Activated T-helper 2 cell treated with anti-CD3 and anti-CD28 coated beads, Interferon-gamma antibody, Interleukin-2, Interleukin-4, amounts not matched to agents 10 μg/mL and 5 μg/mL and 100 μg/mL, durations not matched to agents 14 hours and 24 hours and 36 hours (primary cell): Measurements from ENCODE around the gene HNF4A. TPM values are rescaled to one million over a fixed set of nuclear protein-coding genes. Genes with fewer than 3 reads are reported as not detected.

Experiments
- DNase-seq: peaks from one replicate; pipeline ENCODE4 v3.0.0; 2021; ENCODE audit warnings: low spot score
- H3K27ac Mint-ChIP-seq: one replicate; pipeline ENCODE4 v1.8.0; 2021; ENCODE audit warnings: mixed read lengths
- H3K27me3 Mint-ChIP-seq: one replicate; pipeline ENCODE4 v1.8.0; 2021; ENCODE audit warnings: low read depth, mixed read lengths
- H3K36me3 Mint-ChIP-seq: one replicate; pipeline ENCODE4 v1.8.0; 2021; ENCODE audit warnings: low read depth, mixed read lengths
- H3K4me1 Mint-ChIP-seq: one replicate; pipeline ENCODE4 v1.8.0; 2021; ENCODE audit warnings: low read depth, mixed read lengths
- H3K4me3 Mint-ChIP-seq: one replicate; pipeline ENCODE4 v1.8.0; 2021; ENCODE audit warnings: low read depth, mild to moderate bottlenecking, moderate library complexity, mixed read lengths
- H3K9me3 Mint-ChIP-seq: one replicate; pipeline ENCODE4 v1.8.0; 2021; ENCODE audit warnings: mixed read lengths
- intact Hi-C: fragments of 100-400 bp; cut with micrococcal nuclease; formaldehyde crosslinking; loops from one replicate; pipeline ENCODE4 v1.15.1; 2023
- total RNA-seq: library from RNA; stranded (reverse); gene quantifications from 2 replicates; pipeline ENCODE4 v1.2.3, GENCODE V29; 2022

The HNF4A gene
- total RNA-seq, 1 donor from 2014 or later, result not detected

DNA sequence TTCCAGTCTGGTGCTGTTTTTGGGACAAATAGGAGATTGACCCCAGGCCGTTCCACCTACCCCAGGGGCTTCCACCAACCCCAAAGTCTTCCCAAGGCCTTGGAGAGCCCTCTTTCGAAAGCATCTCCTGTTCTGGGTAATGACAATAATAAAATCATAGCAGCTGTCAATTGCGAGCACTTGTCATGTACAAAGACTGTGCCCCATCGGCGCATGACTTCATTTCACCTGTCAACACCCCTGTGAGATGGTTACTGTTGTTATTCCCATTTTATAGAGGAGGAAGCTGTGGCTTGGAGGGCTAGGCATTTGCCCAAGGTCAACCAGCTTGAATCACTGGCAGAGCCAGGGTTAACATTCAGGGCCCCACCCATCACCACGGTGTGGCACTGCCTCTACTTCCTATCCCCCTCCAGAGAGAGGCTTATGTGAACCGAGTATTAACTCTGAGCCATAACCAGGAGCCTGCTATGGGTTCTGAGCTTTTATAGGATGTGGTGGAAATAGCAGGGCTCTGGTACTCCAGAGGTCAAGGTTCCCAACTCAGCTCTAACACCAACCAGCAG lies 51.2 kb downstream of the HNF4A start:
- no peaks in the 10 kb centered on the region for H3K4me1 Mint-ChIP-seq
- H3K9me3 Mint-ChIP-seq, result peaks cover 6% of the 10 kb centered on the region
- peaks cover under 1% of the 10 kb centered on the region for H3K27me3 Mint-ChIP-seq
- no peak overlapping the region for H3K27ac Mint-ChIP-seq
- no peak for DNase-seq
- H3K36me3 Mint-ChIP-seq, result no peaks in the 10 kb centered on the region
- intact Hi-C loops, result no loop called here
- H3K4me3 Mint-ChIP-seq, result no peak overlapping the region

DNA sequence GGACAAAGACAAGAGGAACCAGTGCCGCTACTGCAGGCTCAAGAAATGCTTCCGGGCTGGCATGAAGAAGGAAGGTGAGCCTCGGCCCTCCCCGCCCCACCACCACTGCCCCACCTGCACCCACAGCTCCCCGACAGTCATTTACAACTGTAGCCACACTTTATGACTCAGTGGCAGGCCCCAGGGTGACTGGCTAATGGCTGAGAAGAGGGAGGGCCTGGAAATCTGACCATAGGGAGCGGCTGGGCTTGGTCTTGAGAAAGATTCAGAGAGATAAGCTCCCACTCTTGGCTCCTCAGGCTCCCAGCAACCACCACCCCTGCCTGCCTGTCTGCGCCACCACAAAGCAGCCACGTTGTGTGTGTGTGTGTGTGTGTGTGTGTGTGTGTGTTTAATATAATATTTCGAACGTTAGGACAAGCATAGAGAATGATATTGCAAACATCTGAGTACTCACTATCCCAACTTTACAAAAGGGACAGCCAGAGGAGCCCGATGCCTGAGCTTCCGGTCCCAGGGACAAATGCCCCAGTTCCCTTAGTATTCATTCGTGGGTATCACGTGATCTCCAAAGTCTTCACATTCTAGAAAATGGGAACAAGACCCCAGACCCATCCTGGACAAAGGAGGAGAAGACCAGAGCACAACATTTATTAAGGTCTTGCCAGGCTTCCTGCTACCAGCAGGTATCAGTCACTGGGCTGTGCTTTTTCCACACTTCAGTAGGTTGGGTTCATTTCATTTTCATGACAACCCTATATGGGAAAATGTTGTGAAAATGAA lies 52.1 kb downstream of the HNF4A start:
- no peaks in the 10 kb centered on the region for H3K36me3 Mint-ChIP-seq
- no peak for DNase-seq
- peaks cover 6% of the 10 kb centered on the region for H3K9me3 Mint-ChIP-seq
- intact Hi-C loops, result no loop called here
- no peak overlapping the region for H3K27ac Mint-ChIP-seq
- H3K27me3 Mint-ChIP-seq, result peaks cover 9% of the 10 kb centered on the region
- H3K4me3 Mint-ChIP-seq, result no peak overlapping the region
- no peaks in the 10 kb centered on the region for H3K4me1 Mint-ChIP-seq

GRCh38 chr20:44409132-44409600 lies 53.7 kb downstream of the HNF4A start:
- DNase-seq, result no peak
- peaks cover 6% of the 10 kb centered on the region for H3K9me3 Mint-ChIP-seq
- no peak overlapping the region for H3K27ac Mint-ChIP-seq
- no peaks in the 10 kb centered on the region for H3K4me1 Mint-ChIP-seq
- peaks cover 9% of the 10 kb centered on the region for H3K27me3 Mint-ChIP-seq
- H3K36me3 Mint-ChIP-seq, result no peaks in the 10 kb centered on the region
- H3K4me3 Mint-ChIP-seq, result no peak overlapping the region
- intact Hi-C loops, result no loop called here

DNA sequence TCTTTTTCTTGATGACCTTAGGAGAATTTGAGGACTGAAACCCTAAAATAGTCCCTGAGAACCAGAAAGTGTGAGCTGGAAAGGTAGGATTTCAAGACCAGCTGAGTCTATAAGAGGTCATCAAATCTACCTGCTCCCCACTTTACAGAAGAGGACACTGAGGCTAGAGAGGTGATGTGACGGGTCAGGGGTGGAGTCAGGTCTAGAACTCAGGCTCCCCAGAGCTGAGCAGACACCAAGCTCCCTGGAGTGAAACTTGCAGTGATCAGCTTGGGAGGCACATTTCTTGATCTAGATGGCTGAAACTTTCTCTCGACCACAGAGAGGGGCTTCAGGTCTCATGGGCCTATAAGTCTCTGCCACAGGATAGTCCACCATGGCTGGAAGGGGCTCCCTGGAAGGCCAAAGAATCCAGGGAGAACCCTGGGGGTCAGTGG lies 55.1 kb downstream of the HNF4A start:
- Mint-ChIP-seq H3K36me3 (no peaks in the 10 kb centered on the region), H3K4me1 (no peaks in the 10 kb centered on the region), H3K4me3 (no peak overlapping the region), H3K27me3 (peaks cover 9% of the 10 kb centered on the region), H3K27ac (no peak overlapping the region), H3K9me3 (no peaks in the 10 kb centered on the region)
- intact Hi-C loops, result no loop called here
- no peak for DNase-seq

- no peak for DNase-seq
- no peak overlapping the region for H3K4me3 Mint-ChIP-seq
- intact Hi-C loops, result no loop called here
- H3K4me1 Mint-ChIP-seq, result no peaks in the 10 kb centered on the region
- no peak overlapping the region for H3K27ac Mint-ChIP-seq
- H3K36me3 Mint-ChIP-seq, result no peaks in the 10 kb centered on the region
- peaks cover 9% of the 10 kb centered on the region for H3K27me3 Mint-ChIP-seq
- H3K9me3 Mint-ChIP-seq, result no peaks in the 10 kb centered on the region
Observed at GRCh38 chr20:44411020-44411756, 55.7 kb downstream of the HNF4A start.

GRCh38 chr20:44411757-44412401 lies 56.4 kb downstream of the HNF4A start:
- Mint-ChIP-seq H3K27ac (no peak overlapping the region), H3K9me3 (no peaks in the 10 kb centered on the region), H3K4me1 (no peaks in the 10 kb centered on the region), H3K4me3 (no peak overlapping the region), H3K36me3 (no peaks in the 10 kb centered on the region), H3K27me3 (peaks cover 9% of the 10 kb centered on the region)
- intact Hi-C loops, result no loop called here
- no peak for DNase-seq

GRCh38 chr20:44412402-44413144 lies 57.1 kb downstream of the HNF4A start:
- H3K27me3 Mint-ChIP-seq, result peaks cover 9% of the 10 kb centered on the region
- H3K27ac Mint-ChIP-seq, result no peak overlapping the region
- no peak for DNase-seq
- no peaks in the 10 kb centered on the region for H3K36me3 Mint-ChIP-seq
- no peaks in the 10 kb centered on the region for H3K4me1 Mint-ChIP-seq
- intact Hi-C loops, result no loop called here
- H3K4me3 Mint-ChIP-seq, result no peak overlapping the region
- H3K9me3 Mint-ChIP-seq, result no peaks in the 10 kb centered on the region

DNA sequence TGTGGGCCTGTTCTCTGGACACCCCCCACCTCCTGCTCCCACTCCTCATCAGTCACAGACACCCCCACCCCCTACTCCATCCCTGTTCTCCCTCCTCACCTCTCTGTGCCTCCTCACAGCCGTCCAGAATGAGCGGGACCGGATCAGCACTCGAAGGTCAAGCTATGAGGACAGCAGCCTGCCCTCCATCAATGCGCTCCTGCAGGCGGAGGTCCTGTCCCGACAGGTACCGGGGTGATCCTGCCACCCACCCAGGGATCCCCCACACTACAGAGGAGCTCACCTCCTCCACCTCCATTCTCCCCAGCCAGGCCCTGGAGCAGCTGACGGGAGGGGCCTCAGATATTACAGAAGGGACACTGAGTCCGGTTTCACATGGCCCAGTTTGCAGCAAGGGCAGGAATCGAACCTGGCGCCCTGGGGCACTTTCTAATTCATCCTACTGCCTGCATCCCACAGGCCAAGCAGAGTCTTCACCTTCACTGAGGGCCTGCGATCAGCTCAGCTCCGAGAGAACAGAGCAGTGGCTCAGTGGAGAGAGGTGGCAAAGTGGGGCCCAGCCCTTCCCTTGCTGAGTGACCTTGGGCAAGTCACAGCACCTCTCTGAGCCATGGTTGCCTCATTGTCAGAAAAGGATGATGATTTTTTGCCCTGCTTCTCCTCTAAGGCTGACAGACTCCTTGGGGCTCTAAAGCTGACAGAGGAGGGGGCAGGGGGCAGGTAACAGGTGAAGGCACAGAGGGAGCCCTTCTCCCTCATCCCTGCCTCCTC lies 58.3 kb downstream of the HNF4A start:
- Mint-ChIP-seq H3K27me3 (peaks cover 9% of the 10 kb centered on the region), H3K4me1 (no peaks in the 10 kb centered on the region), H3K9me3 (no peaks in the 10 kb centered on the region), H3K27ac (no peak overlapping the region), H3K36me3 (no peaks in the 10 kb centered on the region), H3K4me3 (no peak overlapping the region)
- no peak for DNase-seq
- intact Hi-C loops, result no loop called here

DNA sequence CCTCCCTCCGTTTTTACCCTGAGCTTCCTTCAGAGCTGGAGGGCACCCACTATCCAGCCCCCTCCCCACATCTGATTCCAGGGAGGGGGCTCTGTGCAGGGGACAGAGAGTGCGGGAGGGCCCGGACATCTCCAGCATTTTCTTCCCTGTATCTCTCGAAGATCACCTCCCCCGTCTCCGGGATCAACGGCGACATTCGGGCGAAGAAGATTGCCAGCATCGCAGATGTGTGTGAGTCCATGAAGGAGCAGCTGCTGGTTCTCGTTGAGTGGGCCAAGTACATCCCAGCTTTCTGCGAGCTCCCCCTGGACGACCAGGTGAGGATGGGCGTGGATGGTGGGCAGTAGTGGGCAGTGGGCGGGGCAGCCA lies 58.8 kb downstream of the HNF4A start:
- Mint-ChIP-seq H3K4me3 (no peak overlapping the region), H3K27ac (no peak overlapping the region), H3K36me3 (no peaks in the 10 kb centered on the region), H3K27me3 (peaks cover 9% of the 10 kb centered on the region), H3K4me1 (peaks cover 3% of the 10 kb centered on the region), H3K9me3 (no peaks in the 10 kb centered on the region)
- intact Hi-C loops, result no loop called here
- no peak for DNase-seq

DNA sequence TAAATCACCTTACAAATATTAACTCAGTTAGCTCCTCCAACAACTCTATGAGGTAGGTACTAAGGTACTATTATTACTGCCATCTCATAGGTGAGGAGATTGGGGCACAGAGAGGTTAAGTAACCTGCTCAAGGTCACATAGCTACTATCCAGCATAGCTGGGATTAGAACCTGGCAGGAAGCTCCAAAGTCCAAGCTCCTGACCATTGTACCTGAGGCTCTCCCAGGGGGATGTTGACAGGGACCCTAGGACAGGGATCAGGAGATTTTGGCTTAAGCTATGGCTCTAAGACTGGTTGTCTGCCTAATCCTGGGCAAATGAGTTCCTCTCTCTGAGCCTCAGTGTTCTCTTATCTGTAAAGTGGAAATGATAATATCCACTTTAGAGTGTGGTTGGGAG lies 59.3 kb downstream of the HNF4A start:
- Mint-ChIP-seq H3K4me3 (no peak overlapping the region), H3K27me3 (peaks cover 9% of the 10 kb centered on the region), H3K27ac (no peak overlapping the region), H3K36me3 (no peaks in the 10 kb centered on the region), H3K9me3 (no peaks in the 10 kb centered on the region), H3K4me1 (peaks cover 3% of the 10 kb centered on the region)
- intact Hi-C loops, result no loop called here
- no peak for DNase-seq

- Mint-ChIP-seq H3K9me3 (no peaks in the 10 kb centered on the region), H3K27ac (no peak overlapping the region), H3K27me3 (peaks cover 9% of the 10 kb centered on the region), H3K36me3 (no peaks in the 10 kb centered on the region), H3K4me3 (no peak overlapping the region), H3K4me1 (peaks cover 3% of the 10 kb centered on the region)
- no peak for DNase-seq
- intact Hi-C loops, result no loop called here
Observed at GRCh38 chr20:44415833-44416715, 60.6 kb downstream of the HNF4A start.
